Brain microvascular endothelial cell (primary cell): ENCODE measurements around the gene MARK2.

Source experiments
- DNase-seq: peaks from one replicate; pipeline ENCODE4 v3.0.0-alpha.2; 2020
- H3K27ac ChIP-seq: fragments of 250-450 bp; sonication (Bioruptor Pico); 2 replicates; pipeline ENCODE4 v1.5.1; 2020; ENCODE audit warnings: mild to moderate bottlenecking, moderate library complexity
- H3K27me3 ChIP-seq: fragments of 250-450 bp; sonication (Bioruptor Pico); replicated peaks from 2 replicates; pipeline ENCODE4 v1.5.1; 2020; ENCODE audit warnings: mild to moderate bottlenecking
- H3K36me3 ChIP-seq: fragments of 250-450 bp; sonication (Bioruptor Pico); replicated peaks from 2 replicates; pipeline ENCODE4 v1.5.1; 2020; ENCODE audit warnings: mild to moderate bottlenecking
- H3K4me3 ChIP-seq: 2 replicates; pipeline ENCODE4 v1.5.1; 2011; ENCODE audit warnings: low read depth, mild to moderate bottlenecking, control low read depth, low read length, moderate library complexity
- CTCF ChIP-seq: IDR thresholded peaks from 2 replicates; pipeline ENCODE4 v1.5.1; 2011; ENCODE audit warnings: low read depth, mild to moderate bottlenecking, moderate library complexity, low read length, control low read depth, inconsistent platforms; ENCODE audit errors: missing control alignments
- in situ Hi-C: cut with HindIII; loops from 2 replicates; pipeline ENCODE4 v1.10.0; 2017; ENCODE audit warnings: low sequenced_read_pairs, low pct_ligation_motif_present

MARK2 gene

GRCh38 chr11:63843041-63843440, 4.1 kb downstream of the MARK2 start:
- TF ChIP-seq CTCF: no peak
- H3K36me3 ChIP-seq: no peaks in the 10 kb centered on the region
- no peak overlapping the region for H3K27ac ChIP-seq
- H3K27me3 ChIP-seq: no peaks in the 10 kb centered on the region
- DNase-seq: no peak
- no peak overlapping the region for H3K4me3 ChIP-seq
- in situ Hi-C loops: loop anchor here (25.0 kb wide), 1 partner anchor 319 kb away; the partner anchor contains the start of gene MACROD1

GRCh38 chr11:63844836-63845235, 5.9 kb downstream of the MARK2 start:
- Histone ChIP-seq H3K27me3 (no peaks in the 10 kb centered on the region), H3K4me3 (no peak overlapping the region), H3K27ac (no peak overlapping the region), H3K36me3 (no peaks in the 10 kb centered on the region)
- no peak for DNase-seq
- TF ChIP-seq CTCF: no peak
- in situ Hi-C loops: loop anchor here (25.0 kb wide), 1 partner anchor 317 kb away; the partner anchor contains the start of gene MACROD1

- H3K36me3 ChIP-seq: no peaks in the 10 kb centered on the region
- DNase-seq: peak; percentile 59
- no peak overlapping the region for H3K4me3 ChIP-seq
- in situ Hi-C loops: loop anchor here (25.0 kb wide), 1 partner anchor 317 kb away; the partner anchor contains the start of gene MACROD1
- no peak for TF ChIP-seq CTCF
- H3K27me3 ChIP-seq: no peaks in the 10 kb centered on the region
- no peak overlapping the region for H3K27ac ChIP-seq
Observed at GRCh38 chr11:63845303-63845702, 6.4 kb downstream of the MARK2 start.

GRCh38 chr11:63845911-63846310, 7.0 kb downstream of the MARK2 start:
- no peak for DNase-seq
- Histone ChIP-seq H3K27me3 (no peaks in the 10 kb centered on the region), H3K27ac (no peak overlapping the region), H3K36me3 (no peaks in the 10 kb centered on the region), H3K4me3 (no peak overlapping the region)
- no peak for TF ChIP-seq CTCF
- in situ Hi-C loops: loop anchor here (25.0 kb wide), 1 partner anchor 316 kb away; the partner anchor contains the start of gene MACROD1

- Histone ChIP-seq H3K4me3 (no peak overlapping the region), H3K27ac (no peak overlapping the region), H3K36me3 (no peaks in the 10 kb centered on the region), H3K27me3 (no peaks in the 10 kb centered on the region)
- no peak for DNase-seq
- no peak for TF ChIP-seq CTCF
- in situ Hi-C loops: loop anchor here (25.0 kb wide), 1 partner anchor 315 kb away; the partner anchor contains the start of gene MACROD1
Observed at GRCh38 chr11:63846897-63847296, 8.0 kb downstream of the MARK2 start.

GRCh38 chr11:63847363-63847762, 8.5 kb downstream of the MARK2 start:
- Histone ChIP-seq H3K36me3 (no peaks in the 10 kb centered on the region), H3K27me3 (no peaks in the 10 kb centered on the region), H3K27ac (no peak overlapping the region), H3K4me3 (no peak overlapping the region)
- in situ Hi-C loops: loop anchor here (25.0 kb wide), 1 partner anchor 315 kb away; the partner anchor contains the start of gene MACROD1
- no peak for DNase-seq
- TF ChIP-seq CTCF: no peak
